CD4-positive, alpha-beta memory T cell (primary cell): ENCODE measurements around the gene ROCK1. TPM values are rescaled to one million over a fixed set of nuclear protein-coding genes. Genes with fewer than 3 reads are reported as not detected.

Source experiments
- CTCF ChIA-PET: fragments of 350-600 bp; sonication (Branson Sonifier 250); formaldehyde crosslinking; loops from one replicate; lab custom pipeline; 2021; ENCODE audit warnings: inconsistent platforms; ENCODE audit not compliant: partially characterized antibody; lab: Charles Lee
- POLR2A ChIA-PET: fragments of 350-600 bp; sonication (Branson Sonifier 250); formaldehyde crosslinking; loops from one replicate; lab custom pipeline; 2021; ENCODE audit not compliant: partially characterized antibody; lab: Charles Lee
- DNase-seq, 5 donors: peaks; one replicate each; pipeline versions ENCODE4 v3.0.0 to v3.0.0-alpha.2; 2020 to 2022; ENCODE audit warnings: mixed read lengths in 1 of 5
- H3K27ac ChIP-seq: one replicate; pipeline ENCODE4 v1.7.0; 2013; ENCODE audit warnings: low read depth, low read length
- H3K27me3 ChIP-seq: 2 replicates; pipeline ENCODE4 v1.7.0; 2013; ENCODE audit warnings: mild to moderate bottlenecking, low read length, moderate library complexity; ENCODE audit not compliant: insufficient read depth
- H3K36me3 ChIP-seq: 2 replicates; pipeline ENCODE4 v1.7.0; 2013; ENCODE audit warnings: mild to moderate bottlenecking, low read length, moderate library complexity; ENCODE audit not compliant: insufficient read depth
- H3K4me1 ChIP-seq: 2 replicates; pipeline ENCODE4 v1.7.0; 2013; ENCODE audit warnings: mild to moderate bottlenecking, low read length, moderate library complexity; ENCODE audit not compliant: insufficient read depth
- H3K4me3 ChIP-seq, 2 donors: one replicate each; pipeline ENCODE4 v1.7.0; 2013; ENCODE audit warnings: low read length in 2 of 2, mild to moderate bottlenecking in 1 of 2
- H3K9me3 ChIP-seq, 2 donors: one replicate each; pipeline ENCODE4 v1.7.0; 2013; ENCODE audit warnings: low read length in 2 of 2, control low read depth in 1 of 2; ENCODE audit not compliant: control insufficient read depth in 1 of 2
- H3K27ac Mint-ChIP-seq, 7 donors: one replicate each; pipeline ENCODE4 v1.8.0; 2020 to 2021; ENCODE audit warnings: mixed read lengths in 7 of 7, mild to moderate bottlenecking in 6 of 7, inconsistent platforms in 3 of 7, moderate library complexity in 3 of 7
- H3K27me3 Mint-ChIP-seq, 2 donors: one replicate each; pipeline ENCODE4 v1.8.0; 2020 to 2021; ENCODE audit warnings: mixed read lengths in 2 of 2
- H3K36me3 Mint-ChIP-seq, 2 donors: one replicate each; pipeline ENCODE4 v1.8.0; 2020 to 2021; ENCODE audit warnings: mixed read lengths in 2 of 2, inconsistent platforms in 1 of 2, mild to moderate bottlenecking in 1 of 2
- H3K4me1 Mint-ChIP-seq, 4 donors: one replicate each; pipeline ENCODE4 v1.8.0; 2020 to 2021; ENCODE audit warnings: mixed read lengths in 4 of 4, mild to moderate bottlenecking in 1 of 4
- H3K4me3 Mint-ChIP-seq, 8 donors: one replicate each; pipeline ENCODE4 v1.8.0; 2020 to 2021; ENCODE audit warnings: mixed read lengths in 8 of 8, mild to moderate bottlenecking in 7 of 8, moderate library complexity in 6 of 8, inconsistent platforms in 3 of 8
- H3K9me3 Mint-ChIP-seq, 8 donors: one replicate each; pipeline ENCODE4 v1.8.0; 2020 to 2021; ENCODE audit warnings: mixed read lengths in 8 of 8, mild to moderate bottlenecking in 5 of 8, inconsistent platforms in 3 of 8, moderate library complexity in 1 of 8
- intact Hi-C: fragments of 100-400 bp; cut with micrococcal nuclease; formaldehyde crosslinking; loops from one replicate; pipeline ENCODE4 v1.15.1; 2023
- polyA plus RNA-seq, 2 donors: library from polyadenylated mRNA; unstranded; fragments of 300-500 nt; fragmentation: Illumina TruSeq; gene quantifications; one replicate each; pipeline ENCODE4 v1.2.3, GENCODE V29; 2021
- total RNA-seq, 2 experiments: library from RNA; stranded (reverse); gene quantifications; one replicate each; pipeline ENCODE4 v1.2.3, GENCODE V29; 2021

ROCK1 gene
- total and polyA plus RNA-seq, 4 experiments from 2014 or later, result 13.0 to 82.8 (median 66.5) TPM

DNA sequence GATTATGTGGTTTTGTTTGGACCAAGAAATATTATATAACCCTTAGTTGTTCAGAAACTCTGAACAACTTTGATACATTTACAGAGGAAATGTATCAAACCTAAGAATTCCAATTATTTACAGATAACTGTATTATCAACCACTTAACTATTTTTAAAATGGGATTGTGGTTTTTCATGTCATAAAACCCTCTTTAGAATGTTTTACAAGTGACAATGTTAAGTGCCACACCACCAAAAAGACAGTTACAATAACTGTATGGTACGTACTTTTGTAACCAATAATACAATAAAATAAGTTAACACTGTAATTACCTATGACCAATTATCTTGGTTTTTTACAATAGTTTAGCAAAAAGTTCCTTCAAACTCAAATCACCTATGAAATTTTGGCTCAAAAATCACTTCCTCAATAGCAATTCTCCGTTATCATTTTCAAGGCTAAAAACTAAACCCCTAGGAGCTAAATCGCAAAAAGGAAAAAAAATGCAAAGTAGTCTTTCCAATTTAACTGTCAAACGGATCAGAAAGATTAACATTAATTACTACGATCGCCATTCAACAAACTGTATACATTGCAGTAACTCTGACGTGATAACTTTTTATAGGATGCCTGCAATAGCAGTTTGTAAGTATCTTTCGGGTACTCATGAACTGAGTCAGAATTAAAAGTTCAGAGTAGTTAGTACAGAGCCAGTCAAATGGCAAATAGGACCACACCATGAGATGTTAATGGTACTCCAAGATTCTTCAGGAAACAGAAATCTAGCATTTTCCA is 1.5 kb downstream of the ROCK1 start:
- POLR2A ChIA-PET, result interaction anchor here (1.3 to 1.7 kb wide), 2 partner anchors 10 kb away, joined by 3 to 8 read pairs; no protein-coding TSS in a partner anchor
- peaks cover 6 to 16% of the 10 kb centered on the region in 2 donors for H3K36me3 Mint-ChIP-seq

DNA sequence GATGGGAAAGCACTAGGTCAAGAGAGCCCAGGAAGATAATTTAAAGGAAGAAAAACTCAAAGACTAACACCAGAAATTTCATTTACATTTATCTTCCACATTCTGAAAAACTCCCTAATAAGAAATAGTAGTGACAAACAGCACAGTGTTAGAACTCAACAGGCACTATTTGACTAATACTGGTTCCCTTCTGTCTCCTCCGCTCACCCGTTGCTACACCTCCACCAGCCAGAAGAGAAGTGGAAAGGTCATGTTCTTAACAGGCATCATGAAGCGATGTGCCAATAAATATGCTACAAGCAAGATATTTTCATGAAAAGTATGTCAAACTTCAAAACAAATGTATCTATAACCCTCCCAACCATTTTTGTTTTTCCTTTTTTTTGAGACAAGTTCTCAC is 5.7 kb downstream of the ROCK1 start:
- Mint-ChIP-seq H3K36me3 (peaks cover 6 to 9% of the 10 kb centered on the region in 2 donors), H3K27ac (peak overlapping the region in 5 of 7 donors; percentile 1 to 48 (median 11)), H3K4me3 (peak overlapping the region in 7 of 8 donors; percentile 52 to 75 (median 62)), H3K27me3 (no peaks in the 10 kb centered on the region), H3K9me3 (no peaks in the 10 kb centered on the region), H3K4me1 (peaks cover 26 to 49% (median 37%) of the 10 kb centered on the region in 4 donors)
- Histone ChIP-seq H3K4me1 (peaks cover 85% of the 10 kb centered on the region), H3K27me3 (no peaks in the 10 kb centered on the region), H3K4me3 (no peak overlapping the region), H3K27ac (no peak overlapping the region), H3K36me3 (no peaks in the 10 kb centered on the region), H3K9me3 (no peaks in the 10 kb centered on the region)
- ChIA-PET CTCF (no interaction called here), POLR2A (no interaction called here)
- DNase-seq, result no peak
- intact Hi-C loops, result no loop called here

More for the DNA sequence above, 1.5 kb downstream of the ROCK1 start:
- intact Hi-C loops, result loop anchor here (1.0 to 10.0 kb wide), 7 partner anchors 9 to 631 kb away; partner anchors contain the start of genes ABHD3 and MIB1
- no peaks in the 10 kb centered on the region for H3K9me3 ChIP-seq
- H3K4me1 ChIP-seq, result peaks cover 56% of the 10 kb centered on the region
- no peaks in the 10 kb centered on the region for H3K27me3 ChIP-seq
- H3K27ac ChIP-seq, result peak overlapping the region; percentile 95
- H3K4me3 ChIP-seq, result peak overlapping the region; percentile 76 to 96
- CTCF ChIA-PET, result no interaction called here
- Mint-ChIP-seq H3K27ac (peak overlapping the region; percentile 86 to 93 (median 92)), H3K4me1 (peaks cover 8 to 29% (median 17%) of the 10 kb centered on the region in 4 donors), H3K4me3 (peak overlapping the region in 1 of 8 donors; percentile 97), H3K27me3 (no peaks in the 10 kb centered on the region), H3K9me3 (no peaks in the 10 kb centered on the region)
- DNase-seq, result no peak
- H3K36me3 ChIP-seq, result no peaks in the 10 kb centered on the region

DNA sequence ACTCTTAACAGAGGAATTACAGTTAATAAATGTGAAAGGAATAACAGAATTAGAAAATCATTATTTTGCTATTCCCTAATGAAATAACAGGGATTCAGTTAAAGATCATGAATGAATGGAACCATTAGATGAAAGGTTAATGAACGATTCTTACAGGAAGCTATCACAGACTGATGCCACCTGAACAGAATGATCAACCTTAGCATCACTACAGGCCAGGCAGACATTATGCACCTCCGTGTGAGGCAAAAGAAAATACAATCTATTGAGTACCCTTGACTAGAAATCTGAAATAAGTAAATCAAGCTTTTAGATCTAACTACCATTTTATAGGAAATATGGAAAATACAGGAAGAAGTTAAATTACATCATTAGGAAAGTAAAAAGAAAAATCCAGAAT is 10.4 kb downstream of the ROCK1 start:
- H3K9me3 ChIP-seq, result no peaks in the 10 kb centered on the region
- Mint-ChIP-seq H3K9me3 (no peaks in the 10 kb centered on the region), H3K36me3 (peaks cover 0 to 1% of the 10 kb centered on the region in 2 donors), H3K27me3 (no peaks in the 10 kb centered on the region), H3K27ac (peak overlapping the region in 6 of 7 donors; percentile 6 to 76 (median 25)), H3K4me3 (peak overlapping the region in 7 of 8 donors; percentile 2 to 73 (median 41)), H3K4me1 (peaks cover 63 to 74% (median 73%) of the 10 kb centered on the region in 4 donors)
- intact Hi-C loops, result loop anchor here (1.0 kb wide), 1 partner anchor 9 kb away; no protein-coding TSS in a partner anchor
- H3K27me3 ChIP-seq, result no peaks in the 10 kb centered on the region
- H3K4me3 ChIP-seq, result no peak overlapping the region
- H3K36me3 ChIP-seq, result no peaks in the 10 kb centered on the region
- CTCF ChIA-PET, result no interaction called here
- H3K27ac ChIP-seq, result no peak overlapping the region
- POLR2A ChIA-PET, result interaction anchor here (2.5 kb wide), 1 partner anchor 10 kb away, joined by 8 read pairs; the partner anchor contains the start of gene ROCK1
- H3K4me1 ChIP-seq, result peaks cover 91% of the 10 kb centered on the region
- no peak for DNase-seq

DNA sequence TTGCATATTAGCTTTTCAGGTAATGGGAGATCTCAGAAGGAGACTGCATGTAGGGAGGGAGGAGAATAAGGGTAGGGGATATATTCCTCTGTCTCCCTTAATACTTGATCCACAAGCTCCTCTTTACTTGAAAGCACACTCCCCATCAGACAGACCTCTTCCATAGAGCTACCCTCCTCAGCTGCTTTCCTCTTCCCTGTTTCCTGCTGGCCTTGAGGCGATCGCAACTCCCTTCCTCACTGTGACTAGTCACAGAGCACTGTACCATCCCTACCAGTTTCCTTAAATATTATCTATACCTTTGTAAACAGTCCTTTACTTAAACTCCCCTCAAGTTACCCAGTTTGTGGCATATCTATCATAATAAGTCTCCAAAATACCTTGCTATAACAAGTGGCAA is 10.9 kb downstream of the ROCK1 start:
- no peak for DNase-seq
- H3K9me3 ChIP-seq, result no peaks in the 10 kb centered on the region
- H3K36me3 Mint-ChIP-seq, result peaks cover 0 to 1% of the 10 kb centered on the region in 2 donors
- no peaks in the 10 kb centered on the region for H3K27me3 ChIP-seq
- ChIA-PET POLR2A (interaction anchor here (0.7 to 2.5 kb wide), 4 partner anchors 9 to 49 kb away, joined by 3 to 8 read pairs (median 3); partner anchors contain the start of gene ROCK1), CTCF (no interaction called here)
- no peaks in the 10 kb centered on the region for H3K36me3 ChIP-seq
- H3K4me1 Mint-ChIP-seq, result peaks cover 58 to 75% (median 71%) of the 10 kb centered on the region in 4 donors
- H3K9me3 Mint-ChIP-seq, result no peaks in the 10 kb centered on the region
- H3K27me3 Mint-ChIP-seq, result no peaks in the 10 kb centered on the region
- peaks cover 86% of the 10 kb centered on the region for H3K4me1 ChIP-seq
- H3K4me3 Mint-ChIP-seq, result peak overlapping the region in 6 of 8 donors; percentile 20 to 73 (median 54)
- no peak overlapping the region for H3K4me3 ChIP-seq
- H3K27ac Mint-ChIP-seq, result peak overlapping the region in 4 of 7 donors; percentile 19 to 89 (median 44)
- no peak overlapping the region for H3K27ac ChIP-seq
- intact Hi-C loops, result loop anchor here (1.0 kb wide), 1 partner anchor 10 kb away; no protein-coding TSS in a partner anchor

DNA sequence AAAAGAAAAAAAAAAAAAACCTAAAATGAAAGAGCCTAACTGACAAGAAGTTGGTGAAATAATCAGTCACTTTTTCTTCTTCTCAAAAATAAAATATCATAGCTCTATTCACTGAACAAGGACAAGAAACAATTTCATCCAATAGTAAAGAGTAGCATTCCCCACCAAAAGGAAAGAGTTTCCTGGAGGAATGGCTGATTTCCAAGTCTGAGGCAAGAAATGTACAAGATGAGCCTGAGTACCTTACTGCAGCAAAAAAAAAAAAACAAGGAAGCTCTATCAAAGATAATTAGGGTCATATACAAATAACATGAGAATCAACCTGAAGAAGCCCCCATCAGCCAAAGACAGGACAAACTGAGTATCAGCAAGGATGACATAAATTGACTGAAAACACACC is 11.5 kb downstream of the ROCK1 start:
- no peak for DNase-seq
- Histone ChIP-seq H3K27ac (no peak overlapping the region), H3K27me3 (no peaks in the 10 kb centered on the region), H3K4me3 (no peak overlapping the region), H3K36me3 (no peaks in the 10 kb centered on the region), H3K4me1 (peaks cover 81% of the 10 kb centered on the region), H3K9me3 (no peaks in the 10 kb centered on the region)
- Mint-ChIP-seq H3K4me3 (peak overlapping the region in 5 of 8 donors; percentile 28 to 73 (median 58)), H3K27ac (peak overlapping the region in 2 of 7 donors; percentile 15 to 30), H3K36me3 (peaks cover 1 to 4% of the 10 kb centered on the region in 2 donors), H3K4me1 (peaks cover 57 to 79% (median 73%) of the 10 kb centered on the region in 4 donors), H3K27me3 (no peaks in the 10 kb centered on the region), H3K9me3 (peaks cover 0 to 4% (median 0%) of the 10 kb centered on the region in 8 donors)
- intact Hi-C loops, result no loop called here
- CTCF ChIA-PET, result interaction anchor here (0.7 kb wide), 1 partner anchor 217 kb away, joined by 3 read pairs; no protein-coding TSS in a partner anchor
- POLR2A ChIA-PET, result interaction anchor here (0.7 to 2.5 kb wide), 4 partner anchors 9 to 48 kb away, joined by 3 to 8 read pairs (median 3); partner anchors contain the start of gene ROCK1

DNA sequence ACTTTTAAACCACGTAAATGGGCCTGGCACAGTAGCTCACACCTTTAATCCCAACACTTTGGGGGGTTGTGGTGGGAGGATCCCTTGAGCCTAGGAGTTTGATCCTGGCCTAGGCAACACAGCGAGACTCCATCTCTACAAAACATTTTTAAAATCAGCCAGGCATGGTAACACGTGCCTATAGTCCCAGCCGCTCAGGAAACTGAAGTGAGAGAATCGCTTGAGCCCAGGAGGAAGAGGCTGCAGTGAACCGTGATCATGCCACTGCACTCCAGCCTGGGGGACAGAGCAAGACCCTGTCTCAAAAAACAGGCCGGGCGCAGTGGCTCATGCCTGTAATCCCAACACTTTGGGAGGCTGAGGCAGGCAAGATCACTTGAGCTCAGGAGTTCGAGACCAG is 12.2 kb downstream of the ROCK1 start:
- no peak for DNase-seq
- Mint-ChIP-seq H3K27ac (no peak overlapping the region), H3K36me3 (peaks cover 1 to 8% of the 10 kb centered on the region in 2 donors), H3K4me3 (peak overlapping the region in 3 of 8 donors; percentile 19 to 73 (median 49)), H3K9me3 (peaks cover 0 to 4% (median 0%) of the 10 kb centered on the region in 8 donors), H3K4me1 (peaks cover 55 to 84% (median 72%) of the 10 kb centered on the region in 4 donors), H3K27me3 (no peaks in the 10 kb centered on the region)
- intact Hi-C loops, result no loop called here
- Histone ChIP-seq H3K27ac (no peak overlapping the region), H3K36me3 (no peaks in the 10 kb centered on the region), H3K27me3 (no peaks in the 10 kb centered on the region), H3K4me3 (no peak overlapping the region), H3K4me1 (peaks cover 74% of the 10 kb centered on the region), H3K9me3 (no peaks in the 10 kb centered on the region)
- ChIA-PET POLR2A (interaction anchor here (1.2 to 2.5 kb wide), 3 partner anchors 10 to 48 kb away, joined by 3 to 8 read pairs (median 3); partner anchors contain the start of gene ROCK1), CTCF (no interaction called here)

DNA sequence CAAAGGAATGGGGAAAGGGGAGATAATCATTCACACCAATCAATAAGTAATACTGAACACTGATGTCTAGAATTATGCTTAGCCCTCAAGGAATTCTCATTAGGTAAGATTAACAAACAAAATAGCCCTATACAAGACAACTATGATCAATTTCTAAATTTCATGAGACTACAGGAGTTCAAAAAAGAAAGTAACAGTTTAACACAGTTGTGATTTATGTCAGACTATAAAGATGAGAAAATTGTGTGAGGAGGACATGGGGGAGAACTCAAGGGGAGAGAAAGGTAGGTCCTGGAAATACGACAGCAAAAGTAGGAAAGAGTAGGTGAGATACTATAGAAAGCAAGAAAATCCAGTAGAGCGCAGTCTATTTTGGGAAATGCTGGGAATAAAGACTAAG is 14.9 kb downstream of the ROCK1 start:
- intact Hi-C loops, result no loop called here
- H3K4me3 Mint-ChIP-seq, result peak overlapping the region in 5 of 8 donors; percentile 4 to 51 (median 29)
- H3K27me3 ChIP-seq, result no peaks in the 10 kb centered on the region
- DNase-seq, result no peak
- H3K27ac Mint-ChIP-seq, result peak overlapping the region in 1 of 7 donors; percentile 3
- no peak overlapping the region for H3K27ac ChIP-seq
- H3K9me3 ChIP-seq, result no peaks in the 10 kb centered on the region
- ChIA-PET POLR2A (no interaction called here), CTCF (no interaction called here)
- H3K9me3 Mint-ChIP-seq, result peaks cover 0 to 4% (median 0%) of the 10 kb centered on the region in 8 donors
- H3K4me3 ChIP-seq, result no peak overlapping the region
- peaks cover 72% of the 10 kb centered on the region for H3K4me1 ChIP-seq
- no peaks in the 10 kb centered on the region for H3K36me3 ChIP-seq
- peaks cover 14 to 23% of the 10 kb centered on the region in 2 donors for H3K36me3 Mint-ChIP-seq
- no peaks in the 10 kb centered on the region for H3K27me3 Mint-ChIP-seq
- peaks cover 55 to 88% (median 73%) of the 10 kb centered on the region in 4 donors for H3K4me1 Mint-ChIP-seq
